Choroid plexus epithelial cell (primary cell): ENCODE data around the gene NCAPG2.
"Not testable (repeated sequence)": the region's sequence is repeated elsewhere in the genome, so short reads cannot be mapped to it uniquely, and the experiment has no call there.

Source experiments
- DNase-seq: peaks from one replicate; pipeline ENCODE4 v3.0.0-alpha.2; 2010; ENCODE audit warnings: low read depth
- H3K4me3 ChIP-seq: 2 replicates; pipeline ENCODE4 v1.5.1; 2011; ENCODE audit warnings: low read depth, mild to moderate bottlenecking, control low read depth, low read length, moderate library complexity
- TF ChIP-seq, protein P1 (sequence below): conservative IDR thresholded peaks from 2 replicates; pipeline ENCODE4 v1.5.1; 2011; ENCODE audit warnings: low read depth, mild to moderate bottlenecking, control low read depth, inconsistent platforms, low read length, moderate library complexity

The NCAPG2 gene

GRCh38 chr7:158642149-158642548 is 62.5 kb downstream of the NCAPG2 start:
- TF ChIP-seq, protein P1, sequence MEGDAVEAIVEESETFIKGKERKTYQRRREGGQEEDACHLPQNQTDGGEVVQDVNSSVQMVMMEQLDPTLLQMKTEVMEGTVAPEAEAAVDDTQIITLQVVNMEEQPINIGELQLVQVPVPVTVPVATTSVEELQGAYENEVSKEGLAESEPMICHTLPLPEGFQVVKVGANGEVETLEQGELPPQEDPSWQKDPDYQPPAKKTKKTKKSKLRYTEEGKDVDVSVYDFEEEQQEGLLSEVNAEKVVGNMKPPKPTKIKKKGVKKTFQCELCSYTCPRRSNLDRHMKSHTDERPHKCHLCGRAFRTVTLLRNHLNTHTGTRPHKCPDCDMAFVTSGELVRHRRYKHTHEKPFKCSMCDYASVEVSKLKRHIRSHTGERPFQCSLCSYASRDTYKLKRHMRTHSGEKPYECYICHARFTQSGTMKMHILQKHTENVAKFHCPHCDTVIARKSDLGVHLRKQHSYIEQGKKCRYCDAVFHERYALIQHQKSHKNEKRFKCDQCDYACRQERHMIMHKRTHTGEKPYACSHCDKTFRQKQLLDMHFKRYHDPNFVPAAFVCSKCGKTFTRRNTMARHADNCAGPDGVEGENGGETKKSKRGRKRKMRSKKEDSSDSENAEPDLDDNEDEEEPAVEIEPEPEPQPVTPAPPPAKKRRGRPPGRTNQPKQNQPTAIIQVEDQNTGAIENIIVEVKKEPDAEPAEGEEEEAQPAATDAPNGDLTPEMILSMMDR, result no peak
- no peak for DNase-seq
- no peak overlapping the region for H3K4me3 ChIP-seq

DNA sequence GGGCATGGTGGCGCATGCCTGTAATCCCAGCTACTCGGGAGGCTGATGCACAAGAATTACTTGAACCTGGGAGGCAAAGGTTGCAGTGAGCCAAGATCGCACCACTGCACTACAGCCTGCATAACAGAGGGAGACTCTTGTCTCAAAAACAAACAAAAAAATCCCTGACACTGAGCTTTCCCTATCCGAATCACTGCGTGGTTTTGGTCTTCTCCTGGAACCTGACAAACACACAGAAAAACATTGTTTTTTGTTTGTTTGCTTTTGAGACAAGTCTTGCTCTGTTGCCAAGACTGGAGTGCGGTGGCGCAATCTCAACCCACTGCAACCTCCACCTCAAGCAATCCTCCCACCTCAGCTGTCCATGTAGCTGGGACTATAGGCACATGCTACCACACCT is 66.6 kb downstream of the NCAPG2 start:
- no peak overlapping the region for H3K4me3 ChIP-seq
- TF ChIP-seq, protein P1, result no peak
- peak; percentile 23 for DNase-seq

- TF ChIP-seq, protein P1, result no peak
- DNase-seq, result no peak
- no peak overlapping the region for H3K4me3 ChIP-seq
Measured at GRCh38 chr7:158633055-158633956, 71.3 kb downstream of the NCAPG2 start.

GRCh38 chr7:158631574-158632195 is 72.9 kb downstream of the NCAPG2 start:
- TF ChIP-seq, protein P1, result no peak
- no peak for DNase-seq
- H3K4me3 ChIP-seq, result no peak overlapping the region

DNA sequence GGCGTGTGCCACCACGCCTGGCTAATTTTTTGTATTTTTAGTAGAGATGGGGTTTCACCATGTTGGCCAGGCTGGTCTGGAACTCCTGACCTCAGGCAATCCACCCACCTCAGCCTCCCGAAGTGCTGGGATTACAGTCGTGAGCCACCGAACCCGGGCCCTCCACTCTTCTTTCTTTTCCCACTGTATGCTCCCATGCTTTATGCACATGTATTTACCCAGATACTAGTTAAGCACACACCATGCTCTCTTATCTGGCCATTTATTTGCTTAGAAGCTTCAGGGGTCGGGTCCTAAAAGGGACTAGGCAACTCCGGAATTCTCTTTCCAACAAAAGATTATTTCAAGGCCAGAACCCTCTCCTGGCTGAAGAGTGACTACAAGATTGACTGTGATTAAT is 78.3 kb downstream of the NCAPG2 start:
- not testable (repeated sequence) for DNase-seq, H3K4me3 ChIP-seq

DNA sequence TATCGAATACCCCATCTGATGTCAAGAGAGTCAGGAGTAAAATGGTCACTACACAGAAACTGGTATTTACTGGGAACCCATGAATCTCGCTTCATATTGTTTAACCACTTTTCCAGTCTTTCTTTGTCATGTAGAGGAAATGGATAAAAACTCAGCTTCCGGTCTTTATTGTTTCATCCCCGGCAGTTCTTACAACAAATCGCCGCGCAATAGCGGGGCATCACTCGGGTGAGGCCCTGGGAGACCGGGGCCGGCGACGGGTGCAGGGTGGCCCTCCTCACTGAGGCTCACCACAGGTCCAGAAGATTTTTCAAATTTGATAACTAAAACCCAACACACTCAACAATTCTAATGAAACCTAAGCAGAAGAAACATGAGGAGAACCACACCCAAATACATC is 81.4 kb downstream of the NCAPG2 start:
- H3K4me3 ChIP-seq, result no peak overlapping the region
- TF ChIP-seq, protein P1, result no peak
- no peak for DNase-seq

GRCh38 chr7:158620839-158621441 is 83.7 kb downstream of the NCAPG2 start:
- H3K4me3 ChIP-seq, result no peak overlapping the region
- TF ChIP-seq, protein P1, result no peak
- no peak for DNase-seq
